Inflammatory macrophage treated with lipopolysaccharide for 1 hour (primary cell): Measurements from ENCODE around the gene DEPDC1.
A peak's percentile ranks its signal among the peaks of the same experiment; 100 is the strongest.
"Not testable (repeated sequence)": the region's sequence is repeated elsewhere in the genome, so short reads cannot be mapped to it uniquely, and the experiment has no call there.

Source experiments
- DNase-seq, 2 donors: peaks; one replicate each; pipeline ENCODE4 v3.0.0-alpha.2; 2020 to 2022

The DEPDC1 gene, protein sequence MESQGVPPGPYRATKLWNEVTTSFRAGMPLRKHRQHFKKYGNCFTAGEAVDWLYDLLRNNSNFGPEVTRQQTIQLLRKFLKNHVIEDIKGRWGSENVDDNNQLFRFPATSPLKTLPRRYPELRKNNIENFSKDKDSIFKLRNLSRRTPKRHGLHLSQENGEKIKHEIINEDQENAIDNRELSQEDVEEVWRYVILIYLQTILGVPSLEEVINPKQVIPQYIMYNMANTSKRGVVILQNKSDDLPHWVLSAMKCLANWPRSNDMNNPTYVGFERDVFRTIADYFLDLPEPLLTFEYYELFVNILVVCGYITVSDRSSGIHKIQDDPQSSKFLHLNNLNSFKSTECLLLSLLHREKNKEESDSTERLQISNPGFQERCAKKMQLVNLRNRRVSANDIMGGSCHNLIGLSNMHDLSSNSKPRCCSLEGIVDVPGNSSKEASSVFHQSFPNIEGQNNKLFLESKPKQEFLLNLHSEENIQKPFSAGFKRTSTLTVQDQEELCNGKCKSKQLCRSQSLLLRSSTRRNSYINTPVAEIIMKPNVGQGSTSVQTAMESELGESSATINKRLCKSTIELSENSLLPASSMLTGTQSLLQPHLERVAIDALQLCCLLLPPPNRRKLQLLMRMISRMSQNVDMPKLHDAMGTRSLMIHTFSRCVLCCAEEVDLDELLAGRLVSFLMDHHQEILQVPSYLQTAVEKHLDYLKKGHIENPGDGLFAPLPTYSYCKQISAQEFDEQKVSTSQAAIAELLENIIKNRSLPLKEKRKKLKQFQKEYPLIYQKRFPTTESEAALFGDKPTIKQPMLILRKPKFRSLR

DNA sequence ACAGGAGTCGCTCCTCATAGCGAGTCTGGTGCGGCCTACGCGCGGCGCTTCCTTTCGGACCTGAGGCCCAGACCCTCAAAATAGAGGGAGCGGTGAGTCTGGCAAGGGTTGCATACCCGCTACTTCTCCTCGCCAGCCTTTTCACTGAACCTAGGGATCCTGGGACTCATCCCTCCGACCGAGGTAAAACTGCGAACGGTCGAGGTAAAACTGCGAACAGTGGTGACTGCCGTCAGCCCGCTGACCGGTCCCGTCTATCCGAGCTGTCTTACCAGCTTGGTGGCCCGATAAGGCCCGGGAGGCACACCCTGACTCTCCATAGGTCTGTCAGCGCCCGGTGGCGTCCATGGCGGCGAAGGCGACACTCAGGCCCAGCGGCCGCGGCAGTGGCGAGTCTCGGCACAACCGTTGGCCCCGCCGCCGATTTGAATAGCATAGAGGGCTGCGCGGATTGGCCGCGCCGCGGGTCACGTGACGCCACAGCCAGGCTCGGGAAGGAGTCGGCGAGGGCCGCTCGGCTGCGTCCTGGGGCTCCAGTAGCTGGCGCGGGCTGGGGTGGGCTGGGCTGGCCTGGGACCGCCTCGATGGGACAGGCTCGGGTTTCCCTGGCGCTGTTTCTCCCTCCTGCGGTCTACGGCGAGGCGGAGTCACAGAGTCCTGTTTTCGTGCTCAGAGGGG is at the start of gene DEPDC1:
TSS of gene DEPDC1 (minus strand) at position 403 of the 678 bp plus-strand sequence. CDS start at position 320, 83 bp downstream.
- peak; percentile 89 to 94 for DNase-seq

DNA sequence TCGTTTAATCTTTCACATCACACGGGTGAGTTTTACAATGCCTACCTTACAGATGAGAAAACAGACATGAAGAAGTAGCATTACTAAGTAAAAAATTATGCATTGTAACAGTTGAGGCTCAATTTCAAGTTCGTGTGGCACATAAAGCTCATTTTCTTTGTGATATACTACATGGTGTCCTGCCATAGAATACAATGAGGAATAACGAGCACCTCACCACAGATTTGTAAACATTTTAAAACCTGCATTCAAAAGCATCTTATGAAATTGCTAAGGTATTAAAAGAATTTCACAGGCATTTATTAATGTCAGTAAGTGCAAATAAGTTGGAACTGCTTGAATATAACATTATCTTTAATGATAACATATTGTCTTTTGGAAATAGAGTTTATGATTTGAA is 47.8 kb upstream of the DEPDC1 start:
- DNase-seq, result no peak

DNA sequence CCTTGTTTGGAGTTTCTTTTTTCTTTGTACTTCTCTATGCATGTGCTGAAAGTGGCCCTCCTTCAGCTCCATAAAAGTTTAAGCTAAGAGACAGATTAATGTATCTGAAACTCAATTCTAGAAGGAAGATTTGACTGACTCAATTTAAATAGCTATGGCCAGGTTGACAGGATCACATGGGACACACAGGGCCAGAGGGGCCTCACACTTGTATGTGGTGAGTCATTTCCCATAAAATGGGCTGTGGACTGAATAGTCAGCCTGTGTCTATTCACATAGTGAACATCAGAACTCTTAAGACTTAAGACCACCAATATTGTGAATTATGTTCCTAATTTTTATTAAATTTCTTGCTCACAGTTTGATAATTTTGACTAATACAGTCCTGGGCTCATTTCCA is 45.7 kb upstream of the DEPDC1 start:
- no peak for DNase-seq

DNA sequence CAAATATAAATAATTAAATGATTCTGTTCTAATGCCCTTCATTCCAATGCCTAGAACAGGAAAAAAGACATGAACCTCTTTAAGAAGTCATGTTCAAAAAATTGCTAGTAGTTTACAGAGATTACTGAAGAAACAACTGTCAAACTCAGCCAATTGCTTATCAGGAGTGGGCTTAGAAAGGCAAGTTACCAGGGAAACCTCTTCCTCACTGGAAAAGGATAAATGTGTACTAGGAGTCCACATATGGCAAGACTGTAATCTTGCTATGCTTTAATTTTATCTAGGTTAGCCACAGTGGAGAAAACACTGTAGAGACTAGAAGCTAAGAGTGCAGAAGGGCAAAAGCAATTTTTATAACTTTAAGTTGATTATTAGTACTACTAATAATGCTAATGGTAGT is 42.1 kb upstream of the DEPDC1 start:
- no peak for DNase-seq

GRCh38 chr1:68528243-68528642 is 31.4 kb upstream of the DEPDC1 start:
- DNase-seq, result no peak

GRCh38 chr1:68525781-68526180 is 28.9 kb upstream of the DEPDC1 start:
- no peak for DNase-seq

DNA sequence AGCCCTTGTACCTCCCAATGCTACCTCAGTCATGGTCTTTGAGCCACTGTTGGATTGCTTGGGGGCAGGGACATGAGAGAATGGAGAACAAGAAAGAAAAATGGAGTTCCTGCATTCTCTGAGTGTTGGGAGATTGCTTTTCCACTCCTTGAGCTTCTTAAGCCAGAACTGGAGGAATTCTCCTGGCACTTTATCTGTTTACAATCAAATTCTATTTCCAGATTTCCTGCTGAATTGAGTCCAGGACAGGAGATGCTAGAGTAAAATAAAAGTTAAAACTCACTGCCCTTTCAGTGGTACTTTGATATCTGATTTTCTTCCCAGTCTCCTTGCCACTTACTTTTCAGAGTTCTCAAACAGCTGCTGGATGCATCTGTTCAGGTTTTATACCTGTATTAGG is 24.4 kb upstream of the DEPDC1 start:
- no peak for DNase-seq

- DNase-seq, result no peak
Measured at GRCh38 chr1:68516066-68516465, 19.2 kb upstream of the DEPDC1 start.

DNA sequence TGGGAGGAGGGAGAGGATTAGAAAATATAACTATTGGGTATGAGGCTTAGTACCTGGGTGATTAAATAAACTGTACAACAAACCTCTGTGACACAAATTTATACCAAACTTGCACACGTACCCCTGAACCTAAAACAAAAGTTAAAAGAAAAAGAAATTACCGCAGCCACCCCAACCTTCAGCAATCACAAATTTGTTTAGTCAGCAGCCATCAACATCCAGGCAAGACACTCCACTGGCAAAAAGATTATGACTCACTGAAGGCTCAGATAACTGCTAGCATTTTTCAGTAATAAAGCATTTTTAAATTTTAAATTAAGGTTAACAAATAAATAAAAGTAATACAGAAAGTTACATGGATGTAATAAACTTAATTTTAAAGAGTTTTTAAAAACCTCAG is 14.4 kb upstream of the DEPDC1 start:
- no peak for DNase-seq

GRCh38 chr1:68506386-68506785 is 9.5 kb upstream of the DEPDC1 start:
- DNase-seq, result no peak

GRCh38 chr1:68503085-68503484 is 6.2 kb upstream of the DEPDC1 start:
- no peak for DNase-seq

GRCh38 chr1:68497358-68497698 is 446 bp upstream of the DEPDC1 start:
- DNase-seq, result no peak

- no peak for DNase-seq
Measured at GRCh38 chr1:68495968-68496679, 758 bp downstream of the DEPDC1 start.

DNA sequence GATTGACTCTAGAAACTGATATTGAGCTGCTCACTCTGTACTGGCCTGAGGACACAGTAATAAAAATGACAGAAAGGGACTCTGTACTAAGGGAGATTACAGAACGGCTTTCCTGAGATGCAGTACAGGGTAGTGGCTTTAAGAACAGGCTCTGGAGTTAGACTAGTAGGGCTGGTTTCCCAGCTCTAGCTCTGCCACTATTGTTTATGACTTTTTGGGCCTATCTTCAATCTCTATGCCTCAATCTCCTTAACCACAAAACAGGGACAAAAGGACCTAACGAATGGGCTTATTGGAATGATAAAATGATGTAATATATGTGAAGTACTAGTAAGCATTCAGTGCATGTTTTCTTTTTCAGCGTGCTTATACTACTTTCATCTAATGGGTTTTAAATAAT is 1.4 kb downstream of the DEPDC1 start:
- no peak for DNase-seq

DNA sequence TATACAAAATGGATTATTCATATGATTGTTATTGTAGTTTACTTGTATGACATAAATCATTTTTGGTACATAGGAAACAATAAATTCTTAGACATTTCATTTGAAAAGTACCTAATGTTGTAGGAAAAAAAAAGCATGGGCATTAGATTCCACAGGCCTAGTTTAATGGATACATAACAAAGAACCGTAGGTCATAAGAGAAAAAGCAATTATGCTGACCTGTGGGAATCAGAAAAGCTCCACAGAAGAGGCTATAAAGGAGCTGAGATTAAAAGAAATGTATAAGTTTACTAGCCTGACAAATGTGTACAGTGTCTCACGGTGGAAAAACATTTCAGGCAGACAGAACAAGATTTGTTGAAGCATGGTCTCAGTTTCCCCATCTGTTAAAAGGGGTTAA is 3.7 kb downstream of the DEPDC1 start:
- no peak for DNase-seq

DNA sequence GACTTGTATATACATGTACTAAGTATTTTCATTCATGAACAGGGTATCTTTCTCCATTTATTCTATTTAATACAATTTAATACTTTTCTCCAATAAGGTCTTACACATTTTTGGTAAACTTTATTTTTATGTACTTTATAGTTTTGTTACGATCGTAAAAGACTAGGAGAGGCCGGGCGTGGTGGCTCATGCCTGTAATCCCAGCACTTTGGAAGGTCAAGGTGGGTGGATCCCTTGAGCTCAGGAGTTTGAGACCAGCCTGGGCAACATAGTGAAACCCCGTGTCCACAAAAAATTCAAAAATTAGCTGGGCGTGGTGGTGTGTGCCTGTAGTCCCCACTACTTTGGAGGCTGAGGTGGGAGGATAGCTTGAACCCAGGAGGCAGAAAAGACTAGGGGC is 4.6 kb downstream of the DEPDC1 start:
- DNase-seq, result not testable (repeated sequence)

DNA sequence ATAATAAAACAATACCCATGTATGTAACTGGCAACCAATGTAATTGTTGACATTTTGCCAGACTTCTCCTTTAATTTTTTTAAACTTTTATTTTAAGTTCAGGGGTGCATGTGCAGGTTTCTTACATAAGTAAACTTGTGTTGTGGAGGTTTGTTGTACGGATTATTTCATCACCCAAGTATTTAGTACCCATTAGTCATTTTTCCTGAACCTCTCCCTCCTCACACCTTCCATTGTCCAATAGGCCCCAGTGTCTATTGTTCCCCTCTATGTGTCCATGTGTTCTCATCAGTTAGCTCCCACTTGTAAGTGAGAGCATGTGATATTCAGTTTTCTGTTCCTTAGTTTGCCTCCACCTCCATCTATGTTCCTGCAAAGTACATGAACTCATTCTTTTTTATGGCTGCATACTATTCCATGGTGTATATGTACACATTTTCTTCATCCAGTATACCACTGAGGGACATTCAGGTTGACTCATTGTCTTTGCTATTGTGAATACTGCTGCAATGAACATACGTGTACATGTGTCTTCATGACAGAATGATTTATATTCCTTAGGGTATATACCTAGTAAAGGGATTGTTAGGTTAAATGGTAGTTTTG is 6.7 kb downstream of the DEPDC1 start:
- DNase-seq, result no peak

- DNase-seq, result no peak
Measured at GRCh38 chr1:68485431-68486022, 11.4 kb downstream of the DEPDC1 start.

DNA sequence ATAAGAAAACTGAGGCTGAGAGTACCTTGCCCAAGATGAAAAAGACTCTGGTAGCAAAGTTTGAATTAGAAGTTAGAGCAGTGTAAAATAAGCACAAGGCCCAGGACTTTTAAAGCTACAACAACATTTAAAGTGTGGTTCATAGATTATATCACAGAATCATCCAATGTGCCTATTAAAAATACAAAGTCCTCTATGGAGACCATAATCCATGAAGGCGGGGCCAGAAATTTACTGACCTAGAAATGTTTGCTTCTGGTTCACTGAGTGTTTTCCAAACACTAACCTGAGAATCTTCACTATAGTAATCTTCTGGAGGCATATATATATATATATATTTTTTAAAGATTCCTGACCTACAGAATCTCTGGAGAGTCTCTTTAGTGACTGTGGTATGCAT is 12.3 kb downstream of the DEPDC1 start:
- no peak for DNase-seq

- DNase-seq, result no peak
Measured at GRCh38 chr1:68481041-68481440, 15.8 kb downstream of the DEPDC1 start.

DNA sequence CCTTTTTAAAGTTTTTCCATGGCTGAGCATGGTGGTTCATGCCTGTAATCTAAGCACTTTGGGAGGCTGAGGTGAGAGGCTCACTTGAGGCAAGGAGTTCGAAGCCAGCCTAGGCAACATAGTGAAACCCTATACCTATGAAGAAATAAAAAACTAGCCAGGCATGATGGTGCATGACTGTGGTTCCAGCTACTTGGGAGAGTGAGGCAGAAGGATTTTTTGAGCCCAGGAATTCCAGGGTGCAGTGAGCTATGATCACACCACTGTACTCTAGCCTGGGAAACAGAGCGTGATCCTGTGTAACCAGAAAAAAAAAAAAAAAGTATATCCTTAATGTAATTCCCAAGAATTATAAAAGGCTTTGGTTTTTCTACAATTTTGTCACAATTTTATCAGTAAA is 17.4 kb downstream of the DEPDC1 start:
- DNase-seq, result no peak

- no peak for DNase-seq
Measured at GRCh38 chr1:68478662-68479061, 18.2 kb downstream of the DEPDC1 start.
